H1 (cell line): ENCODE results near the gene SZT2. TPM values are rescaled to one million over a fixed set of nuclear protein-coding genes. Genes with fewer than 3 reads are reported as not detected.
A peak's percentile ranks its signal among the peaks of the same experiment; 100 is the strongest.

Experiments used
- CTCF ChIA-PET: fragments of 300-600 bp; sonication (Branson Sonifier 250); formaldehyde crosslinking; loops from one replicate; lab custom pipeline; 2021; ENCODE audit not compliant: partially characterized antibody; lab: Charles Lee
- POLR2A ChIA-PET: fragments of 300-600 bp; sonication (Branson Sonifier 250); formaldehyde crosslinking; loops from one replicate; lab custom pipeline; 2021; ENCODE audit warnings: inconsistent platforms; ENCODE audit not compliant: partially characterized antibody; lab: Charles Lee
- DNase-seq, 2 experiments: peaks; one replicate each; pipeline versions ENCODE4 v3.0.0 to v3.0.0-alpha.2; 2010 to 2022; ENCODE audit warnings: low spot score in 2 of 2, low read depth in 1 of 2, mixed read lengths in 1 of 2
- FAIRE-seq: peaks from 2 replicates; lab custom pipeline; 2011; peaks lifted over from hg19 to GRCh38; lab: Jason Lieb, UNC
- H2AFZ ChIP-seq: 2 replicates; pipeline ENCODE4 v1.8.1; 2012; ENCODE audit warnings: low read length, inconsistent platforms
- H2AK5ac ChIP-seq: 2 replicates; pipeline ENCODE4 v1.6.1; 2013; ENCODE audit warnings: low read depth, low read length
- H2BK120ac ChIP-seq: replicated peaks from 2 replicates; pipeline ENCODE3; 2013; ENCODE audit warnings: low read depth, low read length, inconsistent platforms
- H2BK12ac ChIP-seq: 2 replicates; pipeline ENCODE4 v1.6.1; 2013; ENCODE audit warnings: low read depth, low read length
- H2BK15ac ChIP-seq: 2 replicates; pipeline ENCODE4 v1.6.1; 2013; ENCODE audit warnings: low read length
- H2BK20ac ChIP-seq: 2 replicates; pipeline ENCODE4 v1.6.1; 2013; ENCODE audit warnings: low read length
- H2BK5ac ChIP-seq: 2 replicates; pipeline ENCODE4 v1.6.1; 2013; ENCODE audit warnings: low read depth, low read length
- H3K14ac ChIP-seq: 2 replicates; pipeline ENCODE4 v1.6.1; 2013; ENCODE audit warnings: inconsistent platforms; ENCODE audit not compliant: insufficient read length
- H3K18ac ChIP-seq: 2 replicates; pipeline ENCODE4 v1.6.1; 2013; ENCODE audit warnings: low read length; ENCODE audit errors: extremely low read depth
- H3K23ac ChIP-seq: 2 replicates; pipeline ENCODE4 v1.6.1; 2013; ENCODE audit warnings: inconsistent platforms; ENCODE audit not compliant: insufficient read length
- H3K23me2 ChIP-seq: 2 replicates; pipeline ENCODE4 v1.6.1; 2013; ENCODE audit warnings: low read depth, low read length
- H3K27ac ChIP-seq: 2 replicates; pipeline ENCODE4 v1.6.1; 2011; ENCODE audit warnings: low read depth, low read length, inconsistent platforms
- H3K27me3 ChIP-seq, 4 experiments: replicated peaks in 1 of 4; 1 replicate in 1 of 4; 2 replicates in 3 of 4; pipeline versions ENCODE4 v1.6.1 to v1.8.1; 2011 to 2013; ENCODE audit warnings: low read length in 3 of 4, mild to moderate bottlenecking in 3 of 4, inconsistent platforms in 2 of 4, mixed read lengths in 2 of 4, moderate library complexity in 1 of 4; ENCODE audit not compliant: control insufficient read depth in 3 of 4, insufficient read depth in 3 of 4; ENCODE audit errors: extremely low read depth in 1 of 4
- H3K36me3 ChIP-seq, 4 experiments: 2 replicates each; pipeline versions ENCODE4 v1.6.1 to v1.8.1; 2011 to 2013; ENCODE audit warnings: mild to moderate bottlenecking in 4 of 4, low read length in 3 of 4, moderate library complexity in 2 of 4, control low read depth in 1 of 4, inconsistent platforms in 1 of 4; ENCODE audit not compliant: insufficient read depth in 4 of 4, control insufficient read depth in 2 of 4
- H3K4ac ChIP-seq: replicated peaks from 2 replicates; pipeline ENCODE3; 2013; ENCODE audit warnings: low read length, low read depth, mixed read lengths, inconsistent platforms; ENCODE audit not compliant: insufficient read length
- H3K4me1 ChIP-seq, 4 experiments: replicated peaks in 1 of 4; 1 replicate in 1 of 4; 2 replicates in 3 of 4; pipeline versions ENCODE4 v1.6.1 to v1.8.1; 2011 to 2013; ENCODE audit warnings: low read length in 3 of 4, inconsistent platforms in 2 of 4, mixed read lengths in 1 of 4; ENCODE audit not compliant: insufficient read depth in 4 of 4, control insufficient read depth in 3 of 4
- H3K4me2 ChIP-seq, 2 experiments: 2 replicates each; pipeline versions ENCODE4 v1.6.1 to v1.8.1; 2011 to 2013; ENCODE audit warnings: low read depth in 2 of 2, low read length in 2 of 2, control low read depth in 1 of 2, inconsistent platforms in 1 of 2, mild to moderate bottlenecking in 1 of 2; ENCODE audit not compliant: insufficient read depth in 1 of 2
- H3K4me3 ChIP-seq, 4 experiments: fragments of 200-600, 300-600 bp in 1 of 4; sonication (generic), shearing (Covaris generic), sonication (Bioruptor Twin) in 1 of 4; 2 replicates each; pipeline versions ENCODE4 v1.5.1 to v1.8.1; 2011 to 2016; ENCODE audit warnings: low read length in 4 of 4, low read depth in 3 of 4, control low read depth in 2 of 4, inconsistent platforms in 2 of 4, mild to moderate bottlenecking in 2 of 4, mixed read lengths in 1 of 4, moderate library complexity in 1 of 4; ENCODE audit not compliant: insufficient read depth in 2 of 4; ENCODE audit errors: extremely low read depth in 1 of 4
- H3K56ac ChIP-seq: replicated peaks from 2 replicates; pipeline ENCODE3; 2013; ENCODE audit warnings: low read depth, mild to moderate bottlenecking, mixed read lengths, low read length, inconsistent platforms; ENCODE audit not compliant: insufficient read length
- H3K79me1 ChIP-seq: 2 replicates; pipeline ENCODE4 v1.6.1; 2013; ENCODE audit warnings: low read depth, low read length, control low read depth
- H3K79me2 ChIP-seq, 2 experiments: 2 replicates each; pipeline versions ENCODE4 v1.6.1 to v1.8.1; 2012 to 2013; ENCODE audit warnings: low read length in 2 of 2, mild to moderate bottlenecking in 2 of 2, inconsistent platforms in 1 of 2; ENCODE audit not compliant: insufficient read depth in 2 of 2, control insufficient read depth in 1 of 2
- H3K9ac ChIP-seq, 4 experiments: replicated peaks in 1 of 4; 1 replicate in 1 of 4; 2 replicates in 3 of 4; pipeline versions ENCODE4 v1.6.1 to v1.8.1; 2011 to 2013; ENCODE audit warnings: low read depth in 3 of 4, low read length in 3 of 4, control low read depth in 2 of 4, mild to moderate bottlenecking in 2 of 4, moderate library complexity in 2 of 4, inconsistent platforms in 1 of 4; ENCODE audit errors: extremely low read depth in 1 of 4
- H3K9me3 ChIP-seq, 2 experiments: 2 replicates each; pipeline versions ENCODE4 v1.6.1 to v1.8.1; 2012 to 2013; ENCODE audit warnings: mild to moderate bottlenecking in 2 of 2, moderate library complexity in 2 of 2, control low read depth in 1 of 2, inconsistent platforms in 1 of 2, low read depth in 1 of 2, low read length in 1 of 2, mixed read lengths in 1 of 2; ENCODE audit not compliant: insufficient read depth in 2 of 2
- H4K20me1 ChIP-seq, 2 experiments: replicated peaks in 1 of 2; 2 replicates each; pipeline versions ENCODE3 to v1.8.1; 2011 to 2013; ENCODE audit warnings: inconsistent platforms in 2 of 2, low read length in 2 of 2, mild to moderate bottlenecking in 1 of 2; ENCODE audit not compliant: insufficient read depth in 2 of 2, control insufficient read depth in 1 of 2
- H4K5ac ChIP-seq: 2 replicates; pipeline ENCODE4 v1.6.1; 2013; ENCODE audit warnings: low read length, low read depth, mixed read lengths, inconsistent platforms; ENCODE audit not compliant: insufficient read length
- H4K8ac ChIP-seq: 2 replicates; pipeline ENCODE4 v1.8.0; 2013; ENCODE audit warnings: mild to moderate bottlenecking, moderate library complexity, low read length, inconsistent platforms; ENCODE audit not compliant: insufficient read depth; ENCODE audit errors: extremely low read depth
- H4K91ac ChIP-seq: replicated peaks from 2 replicates; pipeline ENCODE3; 2013; ENCODE audit warnings: low read length, mixed read lengths, inconsistent platforms; ENCODE audit not compliant: insufficient read length
- CHD2 ChIP-seq: IDR thresholded peaks from 2 replicates; pipeline ENCODE4 v1.6.1; 2012; ENCODE audit warnings: low read length, improper control_type of control experiment
- CREB1 ChIP-seq: IDR thresholded peaks from 2 replicates; pipeline ENCODE4 v1.6.1; 2012; ENCODE audit warnings: inconsistent platforms
- EP300 ChIP-seq, 2 experiments: IDR thresholded peaks; 1 replicate in 1 of 2; 2 replicates in 1 of 2; pipeline ENCODE4 v1.6.1; 2011 to 2012; ENCODE audit warnings: low read depth in 2 of 2, low read length in 2 of 2, mild to moderate bottlenecking in 2 of 2, borderline replicate concordance in 1 of 2, inconsistent platforms in 1 of 2, moderate library complexity in 1 of 2
- RAD21 ChIP-seq, 2 experiments: IDR thresholded peaks in 1 of 2; conservative IDR thresholded peaks in 1 of 2; 2 replicates each; pipeline ENCODE4 v1.6.1; 2011; ENCODE audit warnings: low read depth in 2 of 2, low read length in 2 of 2, improper control_type of control experiment in 1 of 2, inconsistent platforms in 1 of 2, mild to moderate bottlenecking in 1 of 2, moderate library complexity in 1 of 2
- TAF7 ChIP-seq: optimal IDR thresholded peaks from 2 replicates; pipeline ENCODE3; 2011; ENCODE audit warnings: low read depth, mild to moderate bottlenecking, inconsistent platforms, low read length, moderate library complexity, borderline replicate concordance
- WGBS, 2 experiments: shearing (Covaris generic) in 1 of 2; methylation state at CpG; one replicate each; pipeline versions ENCODE4 v1.1.6 to v1.1.7; 2013 to 2015; ENCODE audit warnings: low lambda C conversion rate in 2 of 2, mixed read lengths in 2 of 2, inconsistent platforms in 1 of 2, low coverage in 1 of 2, missing lambda C conversion rate in 1 of 2; ENCODE audit not compliant: insufficient replicate concordance in 2 of 2, insufficient coverage in 1 of 2, insufficient read length in 1 of 2; ENCODE audit errors: extremely low coverage in 1 of 2, missing lambda C conversion rate in 1 of 2; 5-methylcytosine and 5-hydroxymethylcytosine counted together
- polyA plus RNA-seq, 7 experiments: library from polyadenylated mRNA; depleted of rRNA in 3 of 7; stranded (reverse) in 5 of 7; unstranded in 2 of 7; fragments of >200 nt in 5 of 7; fragments of 200-250 nt in 2 of 7; gene quantifications; 1 replicate in 5 of 7; 2 replicates in 1 of 7; 4 replicates in 1 of 7; pipeline versions ENCODE4 v1.2.1 to v1.2.3, GENCODE V29; 2011 to 2013; ENCODE audit warnings: missing spikeins in 2 of 7, mixed read lengths in 2 of 7
- total RNA-seq: library from RNA; stranded (reverse); fragmentation: NEBNext Ultra II Directional; extraction: Animal tissue kit (Norgen Biotek cat#: 25700); gene quantifications from 2 replicates; pipeline ENCODE4 v1.2.1, GENCODE V29; 2021

Gene SZT2
- total and polyA plus RNA-seq, 2 of the 8 experiments (the other 6 are each of a cell fraction or from before 2014, with no cell fraction given) = 4.7 to 12.9 TPM

DNA sequence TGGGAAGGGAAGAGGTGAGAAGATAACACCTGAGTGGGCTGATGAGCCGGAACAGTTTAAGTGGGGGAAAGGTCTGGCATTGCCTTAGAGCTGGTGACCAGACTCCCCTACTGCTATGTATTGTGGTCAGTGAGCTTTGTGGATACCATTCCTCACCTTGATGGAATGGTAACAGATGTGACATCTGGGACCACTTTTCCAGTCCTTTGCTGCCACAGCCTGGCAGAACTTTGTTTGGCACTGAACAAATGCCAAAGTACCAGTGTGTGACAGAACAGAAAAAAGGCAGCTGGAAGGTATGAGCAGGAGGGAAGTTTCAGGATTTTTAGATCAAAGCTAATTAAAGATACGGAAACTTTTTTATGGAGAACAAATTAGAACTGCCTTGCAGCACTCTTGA is 6.2 kb upstream of the SZT2 start:
- H4K91ac ChIP-seq = no peak overlapping the region
- no peaks in the 10 kb centered on the region for H3K9me3 ChIP-seq
- H2BK5ac ChIP-seq = no peak overlapping the region
- DNase-seq (no peak), FAIRE-seq (no peak)
- no peak overlapping the region for H2AFZ ChIP-seq
- TF ChIP-seq RAD21 (IDR thresholded peaks at IDR 0.05 in 1 of 2, conservative IDR thresholded peaks at IDR 0.05 in 1 of 2; ENCODE audit: low read depth in 2 of 2, low read length in 2 of 2) (peak; percentile 27 to 41; a peak in 3 of 4 replicates), CHD2 (no peak), CREB1 (no peak), EP300 (IDR thresholded peaks at IDR 0.05; ENCODE audit: borderline replicate concordance in 1 of 2, low read depth in 2 of 2, low read length in 2 of 2) (no peak), TAF7 (no peak)
- no peak overlapping the region for H3K4me3 ChIP-seq
- no peak overlapping the region for H2BK12ac ChIP-seq
- H3K4ac ChIP-seq = no peak overlapping the region
- ChIA-PET CTCF (interaction anchor here (0.7 to 3.8 kb wide), 8 partner anchors 12 to 157 kb away, joined by 3 to 15 read pairs (median 4); partner anchors contain the start of gene C1orf210), POLR2A (interaction anchor here (1.3 kb wide), 1 partner anchor 20 kb away, joined by 3 read pairs; no protein-coding TSS in a partner anchor)
- H3K18ac ChIP-seq = no peak overlapping the region
- no peak overlapping the region for H2AK5ac ChIP-seq
- no peak overlapping the region for H3K56ac ChIP-seq
- no peak overlapping the region for H4K8ac ChIP-seq
- H2BK15ac ChIP-seq = no peak overlapping the region
- no peak overlapping the region for H3K23ac ChIP-seq
- H4K5ac ChIP-seq = no peak overlapping the region
- H2BK20ac ChIP-seq = no peak overlapping the region
- H4K20me1 ChIP-seq = peaks cover 1 to 4% of the 10 kb centered on the region in 2 experiments
- no peaks in the 10 kb centered on the region; the same call in 1 of the 2 replicates for H3K79me1 ChIP-seq
- H3K27ac ChIP-seq = no peak overlapping the region
- H3K4me2 ChIP-seq = no peak overlapping the region
- no peak overlapping the region for H2BK120ac ChIP-seq
- H3K27me3 ChIP-seq = no peaks in the 10 kb centered on the region
- H3K14ac ChIP-seq = no peak overlapping the region
- no peaks in the 10 kb centered on the region for H3K23me2 ChIP-seq
- WGBS, 2 experiments = 85% methylated on average over 2 of the region's 2 CpGs; no CpG with 5 or more reads in 1 of the 2 experiments
- peaks cover 9 to 51% (median 37%) of the 10 kb centered on the region in 4 experiments for H3K36me3 ChIP-seq
- no peak overlapping the region for H3K9ac ChIP-seq
- H3K79me2 ChIP-seq = peaks cover 3 to 8% of the 10 kb centered on the region in 2 experiments; a peak in 3 of 4 replicates
- H3K4me1 ChIP-seq = peaks cover 0 to under 1% (median 0%) of the 10 kb centered on the region in 4 experiments; a peak in 1 of 7 replicates
